NCI-H1694 treated with DMSO at 0.1 percent for 48 hours (cell line): Measurements from ENCODE around the gene SGK2.
"Not testable (repeated sequence)": the region's sequence is repeated elsewhere in the genome, so short reads cannot be mapped to it uniquely, and the experiment has no call there.

Experiments
- DNase-seq: peaks from one replicate; lab custom pipeline; 2025; lab: John Stamatoyannopoulos, UW

The SGK2 gene

DNA sequence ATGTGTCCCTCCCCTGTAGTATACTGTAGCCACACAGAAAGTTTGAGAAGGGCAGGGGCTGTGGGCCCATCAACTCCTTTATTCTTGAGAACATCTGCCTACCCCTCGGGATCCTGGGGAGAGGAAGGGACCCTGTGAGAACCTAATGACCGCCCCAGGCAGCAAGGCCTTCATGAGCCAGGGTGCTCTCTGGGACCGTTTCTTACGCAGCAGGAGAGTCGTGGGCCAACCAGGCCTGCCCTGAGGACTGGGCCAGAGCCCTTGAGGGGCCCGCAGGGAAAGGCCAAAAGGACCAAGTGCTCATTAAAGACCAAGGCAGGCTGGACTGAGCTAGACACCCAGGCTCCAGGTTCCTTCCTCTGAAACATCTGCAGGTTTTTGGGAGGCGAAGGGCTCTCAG lies 5.2 kb downstream of the SGK2 start:
- no peak for DNase-seq

DNA sequence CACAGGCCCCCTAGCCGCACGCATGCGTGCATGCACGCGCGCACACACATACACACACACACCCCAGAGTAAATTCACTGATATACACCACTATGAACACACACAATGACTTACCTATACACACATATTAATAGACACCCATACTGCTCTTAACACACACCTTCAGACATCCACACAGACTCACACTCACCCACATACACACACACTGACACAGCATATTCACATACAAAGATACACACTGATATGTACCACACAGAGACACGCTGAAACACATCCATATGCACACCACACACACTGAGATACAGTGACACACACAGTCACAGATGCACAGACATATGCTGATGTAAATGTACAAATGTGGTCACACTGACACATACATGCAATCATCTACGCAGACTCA lies 5.6 kb downstream of the SGK2 start:
- no peak for DNase-seq

DNA sequence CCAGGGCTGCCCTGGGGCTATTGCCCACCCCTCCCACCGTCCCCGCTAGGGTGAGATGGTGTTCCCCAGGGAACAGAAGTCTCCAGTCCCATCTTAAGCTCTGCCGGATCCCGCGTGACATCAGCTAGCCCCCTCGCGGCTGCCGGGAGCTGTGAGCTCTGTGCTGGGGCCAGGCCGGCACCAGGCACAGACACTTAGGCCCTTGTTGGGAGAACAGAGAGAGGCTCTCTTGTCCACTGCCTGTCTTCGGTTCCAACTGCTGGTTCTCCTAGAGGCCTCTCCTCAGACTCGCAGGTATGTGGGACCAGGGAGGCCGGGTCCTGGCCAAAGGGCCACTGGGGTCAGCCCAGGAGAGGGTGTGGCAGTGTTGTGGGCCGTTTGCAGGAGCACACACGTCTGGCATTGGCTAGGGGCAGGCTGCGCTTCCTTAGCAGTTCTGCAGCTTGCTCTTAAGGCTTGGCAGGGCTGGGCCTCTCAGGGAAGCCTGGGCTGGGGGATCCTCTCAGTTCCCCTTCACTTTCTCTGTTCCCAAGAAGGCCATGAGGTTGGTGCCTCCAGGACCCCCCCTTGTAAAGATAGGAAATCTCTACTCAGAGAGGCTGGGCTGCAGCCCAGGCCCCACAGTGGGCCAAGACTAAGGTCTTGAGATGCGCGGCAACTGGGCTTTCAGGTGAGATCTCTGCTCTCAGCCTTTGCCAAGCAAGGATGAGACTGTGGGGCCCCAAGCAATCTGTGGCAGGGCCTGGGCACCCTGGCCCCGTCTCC lies 6.3 kb downstream of the SGK2 start:
- no peak for DNase-seq

DNA sequence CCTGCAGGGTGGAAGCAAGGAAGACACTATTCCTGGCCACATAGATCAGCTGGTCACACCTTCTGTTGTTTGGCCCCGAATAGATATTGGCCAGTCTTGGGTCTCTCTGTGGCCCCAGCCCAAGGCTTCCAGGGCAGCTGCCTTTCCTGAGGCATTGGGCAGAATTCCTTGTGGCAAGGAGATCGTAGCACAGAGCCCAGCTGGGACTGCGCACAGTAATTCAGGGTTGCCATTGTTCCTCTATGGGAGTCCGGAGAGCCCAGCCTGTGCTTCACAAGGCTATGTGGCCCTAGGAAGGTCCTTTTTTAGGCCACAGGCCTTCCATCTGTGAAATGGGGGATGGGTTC lies 6.9 kb downstream of the SGK2 start:
- DNase-seq = no peak

GRCh38 chr20:43567477-43567876 lies 8.7 kb downstream of the SGK2 start:
- no peak for DNase-seq

DNA sequence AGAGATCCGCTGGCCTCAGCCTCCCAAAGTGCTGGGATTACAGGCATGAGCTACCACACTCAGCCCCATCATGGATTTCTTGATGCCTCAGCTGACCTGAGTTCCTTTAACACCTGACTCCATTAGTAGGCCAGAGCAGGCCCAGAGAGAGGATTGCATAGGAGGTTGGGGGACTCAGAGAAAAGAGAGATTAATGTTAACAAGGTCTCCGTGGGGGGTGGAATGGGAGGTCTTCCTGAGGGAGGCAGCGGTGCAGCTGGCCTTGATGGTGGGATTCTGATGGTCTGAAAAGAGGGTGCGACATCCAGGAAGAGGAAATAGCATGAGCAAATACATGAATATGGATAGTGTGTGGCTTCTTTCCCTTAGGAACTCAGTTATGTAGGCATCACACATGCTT lies 9.9 kb downstream of the SGK2 start:
- DNase-seq = no peak

DNA sequence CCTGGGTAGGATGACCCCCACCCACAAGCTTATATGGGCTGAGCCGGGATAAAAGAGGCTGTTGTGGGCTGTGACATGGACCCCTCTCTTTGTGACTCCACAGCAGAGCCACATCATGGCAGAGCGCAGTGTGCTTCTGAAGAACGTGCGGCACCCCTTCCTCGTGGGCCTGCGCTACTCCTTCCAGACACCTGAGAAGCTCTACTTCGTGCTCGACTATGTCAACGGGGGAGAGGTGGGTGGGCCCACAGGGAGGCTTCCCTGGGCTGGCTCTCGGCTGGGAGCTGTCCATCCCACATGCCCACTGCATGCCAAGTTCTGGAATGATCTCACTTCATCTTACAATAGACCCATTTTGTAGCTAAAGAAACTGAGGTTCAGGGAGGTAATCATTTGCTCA lies 10.5 kb downstream of the SGK2 start:
- no peak for DNase-seq

GRCh38 chr20:43570496-43570895 lies 11.7 kb downstream of the SGK2 start:
- no peak for DNase-seq

GRCh38 chr20:43571310-43571709 lies 12.5 kb downstream of the SGK2 start:
- DNase-seq = no peak

- no peak for DNase-seq
Measured at GRCh38 chr20:43571771-43572170, 12.9 kb downstream of the SGK2 start.

DNA sequence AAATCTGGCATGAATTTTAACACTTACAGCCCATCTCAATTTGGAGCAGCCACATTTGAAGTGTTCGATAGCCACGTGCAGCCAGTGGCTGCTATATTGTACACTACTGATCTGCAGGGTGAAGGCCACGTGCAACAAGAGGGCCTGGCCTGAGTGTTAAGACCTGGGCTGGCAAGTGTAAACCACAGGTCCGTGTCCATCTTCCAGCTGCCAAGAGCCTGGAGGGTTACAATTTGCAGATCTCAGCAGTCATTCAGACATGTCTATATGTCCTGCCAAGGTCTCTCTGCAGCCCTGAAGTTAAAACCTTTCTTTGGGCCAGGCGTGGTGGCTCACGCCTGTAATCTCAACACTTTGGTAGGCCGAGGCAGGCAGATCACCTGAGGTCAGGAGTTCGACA lies 14.1 kb downstream of the SGK2 start:
- no peak for DNase-seq

DNA sequence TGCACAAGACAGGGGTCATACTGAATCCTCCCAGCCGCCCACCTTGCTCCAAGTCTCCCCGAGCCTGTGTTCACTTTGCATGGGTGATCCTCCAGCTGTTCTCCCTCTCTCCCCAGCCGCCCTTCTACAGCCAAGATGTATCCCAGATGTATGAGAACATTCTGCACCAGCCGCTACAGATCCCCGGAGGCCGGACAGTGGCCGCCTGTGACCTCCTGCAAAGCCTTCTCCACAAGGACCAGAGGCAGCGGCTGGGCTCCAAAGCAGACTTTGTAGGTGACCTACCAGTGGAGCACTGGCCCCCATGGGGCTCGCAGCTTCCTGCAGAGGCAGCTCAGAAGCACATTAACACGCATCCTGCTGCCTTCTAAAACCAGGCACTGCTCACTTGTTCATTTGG lies 17.3 kb downstream of the SGK2 start:
- no peak for DNase-seq

DNA sequence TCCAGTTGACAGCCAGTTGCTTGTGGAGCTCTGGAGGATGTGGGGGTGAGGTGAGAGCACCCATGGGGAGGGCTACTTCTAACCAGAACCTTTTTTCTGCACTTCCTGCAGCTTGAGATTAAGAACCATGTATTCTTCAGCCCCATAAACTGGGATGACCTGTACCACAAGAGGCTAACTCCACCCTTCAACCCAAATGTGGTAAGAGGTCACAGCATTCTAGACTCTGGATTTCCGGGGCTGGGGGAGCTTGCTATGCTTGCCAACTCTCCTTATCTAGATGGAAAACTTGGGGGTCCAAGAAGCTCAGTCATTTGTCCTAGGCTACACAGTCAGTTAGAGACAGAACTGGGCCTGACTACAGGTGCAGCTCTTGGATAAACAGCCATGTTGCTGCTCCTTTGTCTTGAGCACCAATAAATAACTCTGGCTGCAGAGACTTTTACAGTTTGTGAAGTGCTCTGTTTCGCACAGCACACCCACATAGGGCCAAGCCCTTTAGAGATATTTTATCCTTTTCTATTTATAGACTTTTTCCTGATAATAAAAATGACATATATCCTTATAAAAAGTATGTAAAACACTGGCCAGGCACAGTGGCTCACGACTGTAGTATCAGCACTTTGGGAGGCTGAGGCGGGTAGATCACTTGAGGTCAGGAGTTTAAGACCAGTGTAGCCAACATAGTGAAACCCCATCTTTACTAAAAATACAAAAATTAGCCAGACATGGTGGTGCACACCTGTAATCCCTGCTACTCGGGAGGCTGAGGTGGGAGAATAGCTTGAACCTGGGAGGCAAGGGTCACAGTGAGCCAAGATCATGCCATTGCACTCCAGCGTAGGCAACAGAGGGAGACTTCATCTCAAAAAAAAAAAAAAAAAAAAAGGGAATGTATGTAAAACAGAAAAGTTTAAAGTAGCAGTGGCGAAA lies 21.3 kb downstream of the SGK2 start:
- DNase-seq = no peak

- DNase-seq = no peak
Measured at GRCh38 chr20:43583133-43583864, 24.5 kb downstream of the SGK2 start.

DNA sequence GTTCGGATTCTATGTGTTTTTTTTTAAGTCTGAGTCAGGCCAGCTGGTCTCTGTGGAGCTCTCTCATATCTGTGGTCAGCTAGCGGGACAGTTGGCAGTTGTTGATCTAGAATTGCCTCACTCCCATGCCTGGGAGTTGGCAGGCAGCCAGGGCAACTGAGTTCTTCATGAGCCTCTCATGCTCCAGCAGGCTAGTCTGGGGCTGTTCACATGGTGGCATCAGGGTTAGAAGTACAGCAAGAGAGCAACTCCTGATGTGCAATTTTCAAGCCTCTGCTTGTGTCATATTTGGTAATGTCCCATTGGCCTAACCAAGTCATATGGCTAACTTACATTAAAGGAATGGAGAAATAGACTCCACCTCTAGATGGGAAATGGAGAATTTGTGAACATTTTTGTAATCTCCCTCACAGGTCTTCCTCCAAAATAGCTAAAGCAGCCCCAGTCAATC lies 25.2 kb downstream of the SGK2 start:
- DNase-seq = peak; percentile 0

GRCh38 chr20:43584448-43585136 lies 25.8 kb downstream of the SGK2 start:
- no peak for DNase-seq

DNA sequence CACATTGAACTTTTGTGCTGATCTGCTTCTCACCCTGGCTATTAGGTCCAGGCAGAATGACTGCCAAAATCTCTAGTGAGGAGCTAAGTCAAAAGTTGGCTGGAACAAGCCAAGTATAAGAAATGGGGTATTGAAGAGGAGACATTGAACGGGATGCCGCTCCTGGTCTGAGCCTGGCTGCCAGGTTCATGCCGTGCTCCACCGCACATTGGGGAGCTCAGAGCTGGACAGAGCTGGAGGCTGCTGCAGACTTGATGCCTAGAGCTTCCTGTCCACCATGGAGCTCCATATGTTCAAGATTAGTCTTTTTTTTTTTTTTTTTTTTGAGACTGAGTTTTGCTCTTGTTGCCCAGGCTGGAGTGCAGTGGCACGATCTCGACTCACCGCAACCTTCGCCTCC lies 27.8 kb downstream of the SGK2 start:
- no peak for DNase-seq

DNA sequence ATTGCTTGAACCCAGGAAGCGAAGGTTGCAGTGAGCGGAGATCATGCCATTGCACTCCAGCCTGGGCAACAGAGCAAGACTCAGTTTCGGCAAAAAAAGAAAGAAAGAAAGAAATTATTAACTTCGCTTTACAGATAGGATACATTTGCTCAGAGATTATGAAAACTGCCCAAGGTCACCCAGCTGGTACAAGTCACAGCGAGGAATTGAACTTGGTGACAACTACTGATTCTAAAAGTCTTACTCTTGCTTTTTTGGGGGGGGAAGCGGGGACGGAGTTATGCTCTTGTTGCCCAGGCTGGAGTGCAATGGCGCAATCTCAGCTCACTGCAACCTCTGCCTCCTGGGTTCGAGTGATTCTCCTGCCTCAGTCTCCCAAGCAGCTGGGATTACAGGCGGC lies 29.7 kb downstream of the SGK2 start:
- not testable (repeated sequence) for DNase-seq

GRCh38 chr20:43590036-43590391 lies 31.2 kb downstream of the SGK2 start:
- peak; percentile 12 for DNase-seq

- DNase-seq = peak; percentile 90
Measured at GRCh38 chr20:43590392-43591303, 31.8 kb downstream of the SGK2 start, which contains the start of gene IFT52. TSS of gene IFT52 (plus strand) at chr20:43590937. CDS start at chr20:43594699, 3,762 bp downstream.

DNA sequence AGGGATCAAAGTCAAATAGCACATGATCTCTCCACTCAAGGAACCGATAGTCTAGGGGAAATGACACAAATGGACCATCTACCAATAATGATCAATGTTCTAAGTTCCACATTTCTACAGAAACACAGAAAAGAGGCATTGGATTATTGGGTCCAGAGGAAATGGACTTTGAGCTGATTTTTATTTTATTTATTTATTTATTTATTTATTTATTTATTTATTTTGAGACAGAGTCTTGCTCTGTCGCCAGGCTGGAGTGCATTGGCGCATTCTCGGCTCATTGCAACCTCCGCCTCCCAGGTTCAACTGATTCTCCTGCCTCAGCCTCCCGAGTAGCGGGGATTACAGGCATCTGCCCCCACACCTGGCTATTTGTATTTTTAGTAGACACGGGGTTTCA lies 43.1 kb downstream of the SGK2 start:
- not testable (repeated sequence) for DNase-seq
